Liver (tissue), 9 donors: Measurements from ENCODE around the gene TNFAIP8. TPM values are rescaled to one million over a fixed set of nuclear protein-coding genes. Genes with fewer than 3 reads are reported as not detected.

Experiments
- DNase-seq: peaks from one replicate; pipeline ENCODE4 v3.0.0-alpha.2; 2017; ENCODE audit warnings: low spot score
- H3K27ac ChIP-seq, 2 donors: one replicate each; pipeline ENCODE4 v1.7.0; 2013; ENCODE audit warnings: inconsistent platforms in 2 of 2, low read length in 2 of 2, control low read depth in 1 of 2, low read depth in 1 of 2, mild to moderate bottlenecking in 1 of 2
- H3K27me3 ChIP-seq, 4 donors: one replicate each; pipeline versions ENCODE4 v1.6.1 to v1.7.0; 2013; ENCODE audit warnings: low read length in 3 of 4, inconsistent platforms in 1 of 4, mild to moderate bottlenecking in 1 of 4, moderate library complexity in 1 of 4; ENCODE audit not compliant: control insufficient read depth in 4 of 4, insufficient read depth in 4 of 4
- H3K36me3 ChIP-seq, 4 donors: one replicate each; pipeline versions ENCODE4 v1.6.1 to v1.7.0; 2013; ENCODE audit warnings: low read length in 3 of 4, mild to moderate bottlenecking in 3 of 4, low read depth in 1 of 4, moderate library complexity in 1 of 4; ENCODE audit not compliant: control insufficient read depth in 4 of 4, insufficient read depth in 3 of 4
- H3K4me1 ChIP-seq, 4 donors: one replicate each; pipeline versions ENCODE4 v1.6.1 to v1.7.0; 2013; ENCODE audit warnings: low read length in 3 of 4, mild to moderate bottlenecking in 3 of 4, moderate library complexity in 1 of 4; ENCODE audit not compliant: control insufficient read depth in 4 of 4, insufficient read depth in 4 of 4
- H3K4me3 ChIP-seq, 3 donors: one replicate each; pipeline versions ENCODE4 v1.6.1 to v1.7.0; 2013; ENCODE audit warnings: low read length in 3 of 3, control low read depth in 1 of 3, low read depth in 1 of 3, mild to moderate bottlenecking in 1 of 3
- H3K9ac ChIP-seq, 2 donors: one replicate each; pipeline ENCODE4 v1.7.0; 2013; ENCODE audit warnings: low read length in 2 of 2, mild to moderate bottlenecking in 2 of 2, moderate library complexity in 2 of 2, control low read depth in 1 of 2, low read depth in 1 of 2
- H3K9me3 ChIP-seq, 4 donors: one replicate each; pipeline versions ENCODE4 v1.6.1 to v1.7.0; 2013; ENCODE audit warnings: low read length in 3 of 4; ENCODE audit not compliant: control insufficient read depth in 4 of 4
- EGR1 ChIP-seq, 2 donors: IDR thresholded peaks; 2 replicates each; pipeline ENCODE4 v1.6.1; 2016 to 2018; ENCODE audit warnings: antibody characterized with exemption in 2 of 2, low read depth in 2 of 2
- FOXA1 ChIP-seq: IDR thresholded peaks from 2 replicates; pipeline ENCODE4 v1.6.1; 2016; ENCODE audit warnings: antibody characterized with exemption
- GABPA ChIP-seq, 2 donors: IDR thresholded peaks in 1 of 2; conservative IDR thresholded peaks in 1 of 2; 2 replicates each; pipeline ENCODE4 v1.6.1; 2016; ENCODE audit warnings: antibody characterized with exemption in 2 of 2, mild to moderate bottlenecking in 1 of 2, moderate library complexity in 1 of 2
- HNF4G ChIP-seq: IDR thresholded peaks from 2 replicates; pipeline ENCODE4 v1.6.1; 2016; ENCODE audit warnings: antibody characterized with exemption
- MAX ChIP-seq: IDR thresholded peaks from 2 replicates; pipeline ENCODE4 v1.6.1; 2016; ENCODE audit warnings: antibody characterized with exemption
- NR2F2 ChIP-seq: IDR thresholded peaks from 2 replicates; pipeline ENCODE4 v1.6.1; 2016; ENCODE audit warnings: antibody characterized with exemption
- RAD21 ChIP-seq, 2 donors: IDR thresholded peaks; 2 replicates each; pipeline ENCODE4 v1.6.1; 2016; ENCODE audit warnings: antibody characterized with exemption in 2 of 2, mild to moderate bottlenecking in 2 of 2
- RXRA ChIP-seq, 2 donors: IDR thresholded peaks; 2 replicates each; pipeline ENCODE4 v1.6.1; 2017 to 2018; ENCODE audit warnings: antibody characterized with exemption in 2 of 2, mild to moderate bottlenecking in 1 of 2
- TAF1 ChIP-seq: conservative IDR thresholded peaks from 2 replicates; pipeline ENCODE4 v1.6.1; 2016; ENCODE audit warnings: antibody characterized with exemption, mild to moderate bottlenecking
- YY1 ChIP-seq: IDR thresholded peaks from 2 replicates; pipeline ENCODE4 v1.6.1; 2016; ENCODE audit warnings: antibody characterized with exemption, mild to moderate bottlenecking
- ZBTB33 ChIP-seq: IDR thresholded peaks from 2 replicates; pipeline ENCODE4 v1.6.1; 2016; ENCODE audit warnings: antibody characterized with exemption
- WGBS: extraction: QIAGEN DNeasy Blood & Tissue Kit; methylation state at CpG from one replicate; pipeline ENCODE4 v1.1.7; 2013; 5-methylcytosine and 5-hydroxymethylcytosine counted together
- polyA plus RNA-seq, 2 donors: library from polyadenylated mRNA; stranded (reverse) in 1 of 2; unstranded in 1 of 2; fragments of 200-250 nt in 1 of 2; fragments of >200 nt in 1 of 2; fragmentation: Nextera tagmentation in 1 of 2; extraction: Ambion mirVana in 1 of 2; gene quantifications; one replicate each; pipeline versions ENCODE4 v1.2.1 to v1.2.3, GENCODE V29; 2013 to 2015
- total RNA-seq, 2 donors: library from RNA; depleted of rRNA; stranded (reverse); fragments of >200 nt; gene quantifications; one replicate each; pipeline ENCODE4 v1.2.3, GENCODE V29; 2014
- donor health status: healthy.
- donor health status: healthy.
- donor health status: healthy.
- donor health status: healthy.
- donor health status: healthy.

Gene TNFAIP8
- total and polyA plus RNA-seq, 4 donors, result 2.6 to 28.6 (median 4.4) TPM

- TF ChIP-seq RXRA (IDR thresholded peaks at IDR 0.05) (no peak), NR2F2 (no peak), MAX (no peak), RAD21 (IDR thresholded peaks at IDR 0.05) (no peak), HNF4G (no peak)
Observed at GRCh38 chr5:119330367-119331183, 25.2 kb upstream of the TNFAIP8 start (continued).

- Histone ChIP-seq H3K9ac (no peak overlapping the region), H3K27ac (no peak overlapping the region), H3K36me3 (no peaks in the 10 kb centered on the region), H3K4me1 (peaks cover 0 to 8% (median 0%) of the 10 kb centered on the region in 4 donors), H3K9me3 (no peaks in the 10 kb centered on the region), H3K4me3 (no peak overlapping the region), H3K27me3 (no peaks in the 10 kb centered on the region)
- 90% methylated on average over 3 of the region's 3 CpGs for WGBS
- no peak for DNase-seq
- TF ChIP-seq NR2F2, result no peak
- no peak for TF ChIP-seq ZBTB33
Observed at GRCh38 chr5:119331566-119332095, 24.2 kb upstream of the TNFAIP8 start.

- Histone ChIP-seq H3K36me3 (no peaks in the 10 kb centered on the region), H3K9ac (no peak overlapping the region), H3K27me3 (no peaks in the 10 kb centered on the region), H3K4me3 (no peak overlapping the region), H3K4me1 (peaks cover 0 to 8% (median 0%) of the 10 kb centered on the region in 4 donors), H3K27ac (no peak overlapping the region), H3K9me3 (no peaks in the 10 kb centered on the region)
- DNase-seq, result no peak
- 91% methylated on average over 4 of the region's 4 CpGs for WGBS
- TF ChIP-seq ZBTB33 (no peak), GABPA (IDR thresholded peaks at IDR 0.05 in 1 of 2, conservative IDR thresholded peaks at IDR 0.05 in 1 of 2) (no peak)
Observed at GRCh38 chr5:119332208-119332607, 23.6 kb upstream of the TNFAIP8 start.

- Histone ChIP-seq H3K9me3 (no peaks in the 10 kb centered on the region), H3K4me3 (no peak overlapping the region), H3K4me1 (peaks cover 0 to 8% (median 0%) of the 10 kb centered on the region in 4 donors), H3K9ac (peak overlapping the region in 1 of 2 donors; percentile 22), H3K27me3 (no peaks in the 10 kb centered on the region), H3K36me3 (no peaks in the 10 kb centered on the region), H3K27ac (no peak overlapping the region)
- DNase-seq, result no peak
- TF ChIP-seq GABPA (IDR thresholded peaks at IDR 0.05 in 1 of 2, conservative IDR thresholded peaks at IDR 0.05 in 1 of 2) (no peak), FOXA1 (no peak), HNF4G (no peak), TAF1 (no peak), YY1 (no peak), EGR1 (IDR thresholded peaks at IDR 0.05; ENCODE audit: low read depth in 2 of 2) (no peak)
- WGBS, result 72% methylated on average over 4 of the region's 4 CpGs
Observed at GRCh38 chr5:119332978-119333401, 22.8 kb upstream of the TNFAIP8 start.
